Esophagus squamous epithelium (tissue), 4 donors: ENCODE data around the gene COL23A1.

Experiments used
- POLR2A ChIP-seq, 4 donors: fragments of 450-650 bp; IDR thresholded peaks; one replicate each; pipeline ENCODE4 v1.6.1; 2017; ENCODE audit warnings: antibody characterized with exemption in 4 of 4, mild to moderate bottlenecking in 4 of 4, moderate library complexity in 3 of 4
- TF ChIP-seq, protein P1 (sequence below), 6 experiments: fragments of 450-650 bp in 4 of 6; fragments of 200-600 bp in 2 of 6; sonication (generic) in 2 of 6; IDR thresholded peaks; one replicate each; pipeline ENCODE4 v1.5.1; 2016 to 2019; ENCODE audit warnings: antibody characterized with exemption in 6 of 6, mild to moderate bottlenecking in 4 of 6, moderate library complexity in 4 of 6

DNA sequence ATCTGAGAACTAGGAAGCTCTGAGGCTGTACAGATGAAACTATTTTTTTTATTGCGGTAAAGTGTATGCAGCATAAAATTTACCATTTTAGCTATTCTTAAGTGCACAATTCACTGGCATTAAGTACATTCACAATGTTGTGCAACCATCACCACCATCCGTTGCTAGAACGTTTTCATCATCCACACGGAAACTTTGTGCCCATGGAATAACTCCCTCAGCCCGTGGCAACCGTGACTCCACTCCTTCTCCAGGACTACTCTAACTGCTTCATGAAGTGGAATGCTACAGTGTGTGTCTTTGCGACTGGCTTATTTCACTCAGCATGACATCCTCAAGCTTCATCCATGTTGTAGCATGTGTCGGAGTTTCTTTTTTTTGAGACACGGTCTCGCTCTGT is 57.1 kb downstream of the COL23A1 start:
- TF ChIP-seq, protein P1, sequence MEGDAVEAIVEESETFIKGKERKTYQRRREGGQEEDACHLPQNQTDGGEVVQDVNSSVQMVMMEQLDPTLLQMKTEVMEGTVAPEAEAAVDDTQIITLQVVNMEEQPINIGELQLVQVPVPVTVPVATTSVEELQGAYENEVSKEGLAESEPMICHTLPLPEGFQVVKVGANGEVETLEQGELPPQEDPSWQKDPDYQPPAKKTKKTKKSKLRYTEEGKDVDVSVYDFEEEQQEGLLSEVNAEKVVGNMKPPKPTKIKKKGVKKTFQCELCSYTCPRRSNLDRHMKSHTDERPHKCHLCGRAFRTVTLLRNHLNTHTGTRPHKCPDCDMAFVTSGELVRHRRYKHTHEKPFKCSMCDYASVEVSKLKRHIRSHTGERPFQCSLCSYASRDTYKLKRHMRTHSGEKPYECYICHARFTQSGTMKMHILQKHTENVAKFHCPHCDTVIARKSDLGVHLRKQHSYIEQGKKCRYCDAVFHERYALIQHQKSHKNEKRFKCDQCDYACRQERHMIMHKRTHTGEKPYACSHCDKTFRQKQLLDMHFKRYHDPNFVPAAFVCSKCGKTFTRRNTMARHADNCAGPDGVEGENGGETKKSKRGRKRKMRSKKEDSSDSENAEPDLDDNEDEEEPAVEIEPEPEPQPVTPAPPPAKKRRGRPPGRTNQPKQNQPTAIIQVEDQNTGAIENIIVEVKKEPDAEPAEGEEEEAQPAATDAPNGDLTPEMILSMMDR (IDR thresholded peaks at IDR 0.05), result no peak
- TF ChIP-seq POLR2A (IDR thresholded peaks at IDR 0.05), result no peak
